HCEC 1CT (cell line): ENCODE measurements around the gene LRRC23.

ENCODE experiments used
- DNase-seq: peaks from one replicate; pipeline ENCODE4 v3.0.0-alpha.2; 2017

Gene LRRC23

GRCh38 chr12:6927379-6928021 lies 22.9 kb downstream of the LRRC23 start, which contains the start of gene ATN1:
ATN1 (plus strand) TSS chr12:6927959; CDS start chr12:6934002, 6,043 bp downstream.
- peak; percentile 77 for DNase-seq

- DNase-seq: no peak
Observed at GRCh38 chr12:6928022-6928702, 23.5 kb downstream of the LRRC23 start.

GRCh38 chr12:6928703-6929407 lies 24.2 kb downstream of the LRRC23 start:
- DNase-seq: no peak

- no peak for DNase-seq
Observed at GRCh38 chr12:6929466-6930452, 25.1 kb downstream of the LRRC23 start.

GRCh38 chr12:6932766-6933165 lies 28.1 kb downstream of the LRRC23 start:
- no peak for DNase-seq

GRCh38 chr12:6934110-6934509 lies 29.5 kb downstream of the LRRC23 start:
- DNase-seq: no peak

GRCh38 chr12:6935371-6936193 lies 31.0 kb downstream of the LRRC23 start:
- no peak for DNase-seq

GRCh38 chr12:6936194-6936635 lies 31.6 kb downstream of the LRRC23 start:
- DNase-seq: no peak

- no peak for DNase-seq
Observed at GRCh38 chr12:6936636-6937480, 32.2 kb downstream of the LRRC23 start.

- peak; percentile 87 for DNase-seq
Observed at GRCh38 chr12:6937481-6938352, 33.1 kb downstream of the LRRC23 start.

- DNase-seq: no peak
Observed at GRCh38 chr12:6938353-6939190, 34.0 kb downstream of the LRRC23 start.

GRCh38 chr12:6939191-6939540 lies 34.5 kb downstream of the LRRC23 start:
- no peak for DNase-seq

GRCh38 chr12:6941267-6941666 lies 36.6 kb downstream of the LRRC23 start:
- DNase-seq: no peak

GRCh38 chr12:6941782-6942181 lies 37.2 kb downstream of the LRRC23 start:
- no peak for DNase-seq

GRCh38 chr12:6942331-6942665 lies 37.7 kb downstream of the LRRC23 start:
- DNase-seq: no peak

- peak; percentile 91 for DNase-seq
Observed at GRCh38 chr12:6943389-6943721, 38.7 kb downstream of the LRRC23 start.

GRCh38 chr12:6943722-6944380 lies 39.2 kb downstream of the LRRC23 start, which contains the start of the genes C12orf57 and RNU7-1:
C12orf57 (plus strand) TSS chr12:6944022; CDS start chr12:6944122, 100 bp downstream.
RNU7-1 (plus strand) TSS chr12:6943816.
- peak; percentile 94 for DNase-seq
